Inflammatory macrophage (primary cell): ENCODE measurements around the gene HEBP2.
"Not testable (repeated sequence)": the region's sequence is repeated elsewhere in the genome, so short reads cannot be mapped to it uniquely, and the experiment has no call there.

Experiments used
- DNase-seq, 2 donors: peaks; one replicate each; pipeline ENCODE4 v3.0.0-alpha.2; 2020 to 2022

The HEBP2 gene

DNA sequence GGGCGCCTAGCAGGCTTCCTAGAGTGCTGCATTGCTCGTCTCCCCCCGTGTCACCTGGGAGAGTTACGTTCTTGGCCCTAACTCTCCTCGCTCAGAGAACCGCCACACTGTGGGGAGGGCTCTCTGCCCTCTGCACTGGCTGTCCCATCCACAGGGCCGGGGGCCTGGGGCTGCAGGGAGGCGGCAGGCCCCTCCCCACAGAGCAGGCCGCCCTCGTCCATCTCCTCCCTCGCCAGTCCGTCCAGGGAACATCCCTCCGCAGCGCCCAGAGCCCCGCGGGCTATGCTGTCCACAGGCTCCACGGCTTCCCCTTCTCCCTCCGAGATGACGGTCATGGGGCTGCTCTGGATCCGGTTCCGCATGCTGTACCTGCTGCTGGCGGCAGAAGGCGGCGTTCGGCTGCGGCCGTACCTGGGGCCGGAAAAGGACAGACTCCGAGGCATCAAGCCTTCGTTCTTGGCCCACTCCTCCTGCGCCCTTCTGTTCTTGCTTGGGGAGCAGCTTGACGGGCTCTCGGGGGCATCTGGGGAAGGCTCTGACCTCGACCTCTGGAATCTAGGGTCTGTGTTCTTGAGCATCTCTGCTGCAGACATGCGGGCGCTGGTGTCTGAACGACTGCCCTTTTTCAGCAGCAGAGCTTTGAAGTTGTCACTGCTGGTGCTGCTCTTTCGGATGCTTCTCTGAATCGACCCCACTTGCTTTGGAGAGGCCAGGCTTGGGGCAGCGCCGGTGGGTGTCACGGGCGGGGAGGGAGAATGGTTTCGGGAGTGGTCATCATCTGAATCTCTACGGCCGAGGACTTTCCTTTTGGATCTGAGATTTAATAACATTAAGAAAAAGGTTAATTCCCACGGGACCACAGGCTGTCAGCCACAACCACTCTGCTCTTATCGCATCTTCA is 20.2 kb downstream of the HEBP2 start:
- no peak for DNase-seq

DNA sequence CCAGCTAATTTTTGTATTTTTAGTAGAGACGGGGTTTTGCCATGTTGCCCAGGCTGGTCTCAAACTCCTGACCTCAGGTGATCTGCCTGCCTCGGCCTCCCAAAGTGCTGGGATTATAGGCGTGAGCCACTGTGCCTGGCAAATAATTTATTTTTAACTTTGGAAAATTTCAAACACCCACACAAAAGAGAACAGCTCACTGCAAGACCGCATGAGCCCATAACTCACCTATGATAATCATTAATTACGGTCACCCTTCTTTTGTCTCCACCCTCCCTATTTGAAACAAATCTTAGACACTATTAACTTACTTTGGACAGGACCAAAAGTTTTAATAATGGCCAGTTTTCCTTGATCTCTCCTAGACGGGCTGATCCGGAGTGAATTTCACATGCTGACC is 21.2 kb downstream of the HEBP2 start:
- DNase-seq, result not testable (repeated sequence)

DNA sequence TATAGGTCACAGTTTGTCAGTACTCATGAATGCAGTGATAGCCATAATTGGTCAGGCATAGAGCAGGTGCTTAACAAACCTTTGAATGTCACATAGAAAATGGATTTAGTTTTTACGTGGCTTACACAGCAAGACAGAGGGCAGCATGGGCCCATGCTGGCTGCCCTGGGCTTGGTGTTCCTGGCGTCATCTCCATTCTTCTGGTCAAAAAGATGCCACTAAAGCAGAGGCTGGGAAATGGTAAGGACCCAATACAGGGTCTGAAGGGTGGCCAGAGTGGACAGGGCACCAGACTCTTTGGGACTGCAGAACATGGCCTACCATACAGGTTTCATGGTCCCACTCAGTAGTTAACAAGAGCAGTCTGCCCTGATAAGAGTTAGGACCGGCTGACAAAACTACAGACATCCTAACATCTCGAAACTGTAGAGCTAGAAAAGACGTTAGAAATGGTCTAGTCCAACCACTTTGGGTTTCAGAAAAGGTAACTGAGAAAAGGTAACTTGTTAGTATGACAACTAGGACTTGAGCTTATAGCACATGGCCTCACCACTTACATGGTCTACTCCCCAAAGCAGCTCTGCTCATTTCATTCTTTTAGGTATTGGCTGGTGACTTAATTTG is 22.6 kb downstream of the HEBP2 start:
- DNase-seq, result no peak

GRCh38 chr6:138427701-138428100 is 23.7 kb downstream of the HEBP2 start:
- no peak for DNase-seq

DNA sequence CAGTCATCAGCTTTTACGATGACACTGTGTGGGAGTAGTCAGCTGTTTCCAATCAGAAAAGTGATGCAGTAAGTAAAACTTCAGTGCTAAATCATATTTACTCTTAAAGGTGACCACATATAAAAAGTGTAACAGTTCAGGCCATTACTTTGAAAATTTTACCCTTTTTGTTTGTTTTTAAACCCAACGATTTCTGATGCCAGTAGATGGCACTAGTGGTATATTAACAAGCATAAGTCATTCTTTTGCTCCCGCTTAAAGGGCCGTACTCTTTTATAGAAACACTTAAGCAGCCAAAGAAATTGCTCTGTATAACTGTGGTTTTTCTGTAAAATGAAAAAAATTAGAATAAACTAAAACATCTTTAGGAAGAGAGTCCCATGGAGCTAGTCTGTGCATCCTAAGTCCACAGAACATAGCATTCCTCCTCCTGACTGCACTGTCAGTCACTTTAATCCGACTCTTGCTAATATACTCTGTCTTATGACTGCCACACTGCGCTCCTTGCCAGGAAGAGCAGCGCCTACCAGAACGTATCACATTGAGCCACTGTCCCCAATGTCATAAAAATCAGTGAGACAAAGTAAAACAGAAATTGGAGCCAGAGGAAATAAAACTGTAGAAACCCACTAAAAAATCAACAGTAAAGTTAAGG is 25.0 kb downstream of the HEBP2 start:
- peak; percentile 35 to 70 for DNase-seq

GRCh38 chr6:138429761-138430160 is 25.7 kb downstream of the HEBP2 start:
- no peak for DNase-seq

DNA sequence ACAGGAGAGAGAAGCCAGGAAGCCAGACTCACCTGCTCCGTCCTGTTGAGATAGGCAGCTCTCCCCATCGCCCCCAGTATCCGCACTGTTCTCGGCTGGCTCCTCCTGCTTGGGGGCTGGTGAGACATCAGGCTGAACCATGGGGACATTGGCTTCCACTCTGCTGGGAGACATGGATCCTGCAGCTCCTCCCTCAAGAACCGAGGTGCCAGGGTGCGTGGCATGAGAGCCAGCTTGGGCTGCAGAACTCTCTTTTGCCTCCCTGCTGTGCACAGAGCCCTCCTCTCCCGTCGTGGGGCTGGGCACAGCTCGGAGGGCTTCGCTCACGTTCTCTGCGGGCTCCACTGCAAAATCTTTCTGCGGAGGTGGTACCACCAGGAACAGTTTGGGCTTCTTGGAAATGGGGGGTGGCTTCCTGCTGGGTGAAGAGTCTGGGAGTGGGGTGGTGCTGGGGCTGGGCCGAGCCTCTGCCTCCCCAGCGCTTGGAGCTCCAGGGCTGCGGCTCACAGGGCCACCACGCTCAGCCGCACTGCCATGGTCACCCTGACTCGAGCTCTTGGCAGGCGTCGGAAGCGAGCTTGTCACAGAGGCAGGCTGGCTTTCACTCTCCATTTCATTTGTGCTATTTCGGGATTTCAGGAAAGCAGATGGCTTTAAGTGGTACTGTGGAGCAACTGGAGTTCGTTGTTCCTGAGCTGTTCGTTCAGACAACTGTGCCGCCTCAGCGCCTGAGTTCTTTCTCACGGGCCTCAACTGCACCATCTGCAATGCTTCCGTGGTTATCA is 26.5 kb downstream of the HEBP2 start:
- DNase-seq, result no peak

GRCh38 chr6:138431256-138432062 is 27.4 kb downstream of the HEBP2 start:
- DNase-seq, result peak; percentile 91 to 92

- DNase-seq, result no peak
These were observed 28.0 kb downstream of the HEBP2 start for GRCh38 chr6:138432063-138432356.

DNA sequence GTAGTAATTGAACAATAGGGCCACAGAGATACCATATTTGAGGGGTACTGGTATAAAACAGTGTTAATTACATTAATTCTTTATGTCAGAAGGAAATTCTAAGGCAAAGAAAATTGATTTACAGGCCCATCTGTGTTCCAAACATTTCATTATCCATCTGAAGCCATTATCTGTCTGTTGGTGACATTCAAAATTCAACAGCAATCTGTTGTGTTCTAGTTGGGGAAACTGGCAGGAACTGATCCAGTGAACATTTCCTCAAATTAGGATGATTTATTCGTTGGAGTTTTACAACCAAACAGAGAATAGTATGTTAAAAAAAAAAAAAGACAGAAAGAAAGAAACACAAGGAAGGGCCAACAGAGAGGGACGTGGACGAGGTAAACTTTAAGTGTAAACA is 30.1 kb downstream of the HEBP2 start:
- no peak for DNase-seq

DNA sequence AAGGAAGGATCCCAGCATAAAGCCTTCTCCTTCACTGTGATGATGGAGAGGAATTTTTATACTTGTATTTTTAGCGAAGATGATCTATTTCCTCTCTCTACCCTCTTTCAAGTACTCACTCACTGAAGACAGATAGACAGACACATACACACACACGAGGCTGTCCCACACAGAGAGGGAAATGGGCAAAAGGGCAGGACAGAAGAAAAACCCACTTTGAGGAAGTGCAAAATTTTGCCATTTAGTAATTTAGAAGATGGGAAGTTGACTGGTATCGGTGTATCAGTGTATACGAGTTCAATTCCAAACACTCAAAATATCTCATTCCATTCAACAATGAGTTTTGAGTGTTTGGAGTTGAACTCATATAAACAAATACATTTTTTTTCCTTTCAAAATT is 30.9 kb downstream of the HEBP2 start:
- peak; percentile 60 to 75 for DNase-seq

GRCh38 chr6:138439546-138439945 is 35.5 kb downstream of the HEBP2 start:
- DNase-seq, result no peak

GRCh38 chr6:138440296-138440695 is 36.3 kb downstream of the HEBP2 start:
- no peak for DNase-seq

DNA sequence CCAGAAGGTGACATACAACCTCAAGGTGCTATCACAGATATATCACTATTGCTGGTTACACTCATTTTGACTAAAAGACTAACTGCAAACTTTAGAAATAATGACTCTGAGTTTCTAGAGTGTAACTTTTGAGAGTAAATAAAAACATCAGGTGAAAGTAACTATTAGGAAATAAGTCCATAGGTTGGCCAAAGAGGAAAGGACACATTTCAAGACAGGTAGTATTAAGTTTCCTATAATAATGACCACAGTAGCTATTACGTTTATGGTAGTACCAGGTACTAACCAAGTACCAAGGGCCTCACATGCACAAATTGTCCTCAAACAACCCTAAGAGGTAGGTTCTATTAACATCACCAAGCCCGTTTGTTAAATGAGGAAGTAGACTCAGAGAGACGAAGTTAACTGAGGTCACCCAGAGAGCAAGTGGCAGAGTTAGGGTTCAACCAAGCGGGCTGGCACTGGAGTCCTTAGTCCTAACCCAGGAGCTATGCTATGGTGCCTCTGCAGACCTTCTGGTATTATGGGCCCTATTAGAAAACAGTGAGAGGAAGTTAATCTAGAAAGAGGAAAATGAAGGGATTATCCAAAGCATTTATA is 36.8 kb downstream of the HEBP2 start:
- peak in 1 of 2 donors; percentile 19 for DNase-seq

DNA sequence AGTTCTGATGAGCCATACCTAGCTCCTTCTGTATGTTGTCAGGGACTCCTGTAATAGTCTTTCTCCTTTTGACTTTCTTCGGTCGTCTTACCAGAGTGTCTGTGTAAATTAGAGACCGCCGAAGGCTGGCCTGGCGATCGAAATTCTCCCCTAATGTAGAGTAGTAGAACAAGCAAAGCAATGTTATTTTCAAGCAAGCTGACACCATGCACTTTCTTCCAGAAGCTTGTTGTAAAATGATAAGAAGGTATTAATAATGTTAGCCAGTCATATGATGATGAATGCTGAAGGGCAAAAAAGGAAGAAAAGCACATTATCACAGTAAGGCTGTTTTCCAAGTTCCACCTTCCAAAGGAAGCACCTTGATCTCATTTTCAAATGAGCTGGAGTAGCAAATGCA is 37.9 kb downstream of the HEBP2 start:
- DNase-seq, result no peak

- DNase-seq, result no peak
These were observed 38.6 kb downstream of the HEBP2 start for GRCh38 chr6:138442663-138443062.

DNA sequence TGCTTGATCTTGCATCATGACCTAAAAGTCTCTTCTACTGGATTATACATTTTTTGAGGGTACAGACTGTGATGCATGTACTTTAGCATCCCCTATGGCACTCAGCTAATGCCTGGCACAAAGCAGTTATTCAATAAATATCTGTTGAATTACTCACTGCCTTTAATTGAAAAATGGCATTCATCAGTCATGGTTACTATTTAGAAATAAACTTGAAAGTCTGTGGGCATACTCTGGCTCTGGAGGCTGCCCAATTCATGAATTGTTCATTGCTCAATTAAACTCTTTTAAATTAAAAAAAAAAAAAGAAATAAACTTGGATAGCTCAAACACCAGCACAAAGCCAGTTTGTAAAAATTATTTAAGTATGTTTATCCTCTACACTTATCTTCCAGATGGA is 40.0 kb downstream of the HEBP2 start:
- no peak for DNase-seq

DNA sequence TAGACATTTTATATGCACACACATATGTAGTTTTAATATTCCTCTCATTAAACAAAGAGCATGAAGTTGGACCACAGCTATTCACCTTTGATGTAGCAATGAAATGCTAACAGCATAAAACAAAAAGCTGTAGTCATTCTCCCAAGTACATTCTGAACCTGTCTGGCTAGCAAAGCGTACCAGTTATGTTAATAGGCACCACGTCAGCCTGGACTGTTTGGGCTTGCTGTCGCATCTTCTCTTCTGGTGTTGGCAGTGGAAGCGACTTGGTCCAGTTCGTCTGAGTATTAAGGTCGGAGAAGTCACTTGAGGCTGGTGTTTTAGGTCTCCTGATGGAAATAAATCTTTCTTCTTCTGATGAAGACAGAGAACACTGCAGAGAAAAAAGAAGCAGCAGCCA is 42.8 kb downstream of the HEBP2 start:
- DNase-seq, result no peak

DNA sequence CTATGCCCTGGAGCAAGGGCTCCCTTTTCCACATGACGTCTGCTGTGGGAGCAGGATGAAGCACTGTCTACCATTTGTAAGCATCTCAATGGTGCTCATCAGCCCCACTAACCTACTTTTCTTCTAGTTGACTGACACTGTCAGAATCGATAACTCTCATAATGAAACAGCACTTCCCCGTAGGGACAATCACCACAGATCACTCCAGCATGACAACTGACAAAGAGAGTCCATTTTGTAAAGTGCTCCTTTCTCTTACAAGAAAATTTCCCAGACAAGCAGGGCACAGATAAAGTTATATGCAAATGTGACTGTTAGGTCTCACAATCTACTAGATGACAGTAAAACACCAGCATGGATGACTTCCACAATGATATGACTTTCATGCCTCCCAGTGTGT is 46.4 kb downstream of the HEBP2 start:
- no peak for DNase-seq

GRCh38 chr6:138451043-138451442 is 47.0 kb downstream of the HEBP2 start:
- DNase-seq, result no peak

DNA sequence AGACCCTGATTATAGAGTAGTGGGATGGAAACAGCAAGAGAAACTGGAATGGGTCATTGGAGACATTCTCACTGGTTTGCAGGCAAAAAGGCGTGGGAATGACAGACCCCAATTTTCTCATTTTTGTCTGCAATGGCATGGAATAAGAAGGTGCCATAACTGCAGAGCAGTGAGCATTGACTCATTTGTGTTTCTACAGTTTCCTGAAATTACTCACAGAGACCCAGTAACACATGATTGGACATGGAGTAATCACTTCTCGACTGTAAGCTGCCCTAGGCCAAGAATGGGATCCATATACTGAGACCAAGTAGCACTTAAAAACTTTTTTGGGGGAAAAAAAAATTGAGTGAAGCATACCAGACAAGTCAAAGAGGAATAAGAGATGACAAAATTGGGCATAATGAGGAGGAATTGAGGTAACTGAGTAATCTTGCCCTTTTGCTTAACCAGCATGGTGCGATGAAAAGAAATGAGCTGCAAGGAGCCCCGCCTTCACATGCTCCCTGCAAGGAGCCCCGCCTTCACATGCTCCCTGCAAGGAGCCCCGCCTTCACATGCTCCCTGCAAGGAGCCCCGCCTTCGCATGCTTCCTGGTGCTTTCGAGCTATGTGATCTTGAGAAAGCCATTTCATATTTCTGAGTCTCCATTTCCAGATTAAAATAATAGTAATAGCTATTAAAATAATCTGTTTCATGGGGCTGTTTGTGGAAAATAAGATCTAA is 51.1 kb downstream of the HEBP2 start:
- peak; percentile 28 to 49 for DNase-seq
